H9 (cell line): ENCODE results near the gene HOXC13. TPM values are rescaled to one million over a fixed set of nuclear protein-coding genes. Genes with fewer than 3 reads are reported as not detected.

ENCODE experiments used
- DNase-seq: peaks from one replicate; pipeline ENCODE4 v3.0.0-alpha.2; 2017
- H2AFZ ChIP-seq: one replicate; pipeline ENCODE4 v1.6.1; 2013; ENCODE audit warnings: mild to moderate bottlenecking, low read length, control low read depth, moderate library complexity
- H2AK5ac ChIP-seq: 2 replicates; pipeline ENCODE4 v1.6.1; 2013; ENCODE audit warnings: low read length, control low read depth, mixed read lengths; ENCODE audit not compliant: insufficient read length
- H2BK120ac ChIP-seq: one replicate; pipeline ENCODE4 v1.6.1; 2013; ENCODE audit warnings: low read depth, mild to moderate bottlenecking, low read length, control low read depth, inconsistent platforms; ENCODE audit not compliant: poor library complexity, severe bottlenecking
- H2BK12ac ChIP-seq: 2 replicates; pipeline ENCODE4 v1.6.1; 2013; ENCODE audit warnings: low read length, control low read depth, mixed read lengths, low read depth; ENCODE audit not compliant: insufficient read length
- H2BK15ac ChIP-seq: 2 replicates; pipeline ENCODE4 v1.6.1; 2013; ENCODE audit warnings: low read depth, low read length, control low read depth
- H2BK20ac ChIP-seq: one replicate; pipeline ENCODE4 v1.6.1; 2013; ENCODE audit warnings: low read depth, mild to moderate bottlenecking, low read length, control low read depth, inconsistent platforms; ENCODE audit not compliant: poor library complexity, severe bottlenecking
- H2BK5ac ChIP-seq: 2 replicates; pipeline ENCODE4 v1.6.1; 2013; ENCODE audit warnings: low read length, control low read depth, mixed read lengths; ENCODE audit not compliant: insufficient read length
- H3K14ac ChIP-seq: 2 replicates; pipeline ENCODE4 v1.6.1; 2013; ENCODE audit warnings: low read length, control low read depth; ENCODE audit not compliant: insufficient read depth
- H3K18ac ChIP-seq: 2 replicates; pipeline ENCODE4 v1.6.1; 2013; ENCODE audit warnings: low read depth, mild to moderate bottlenecking, mixed read lengths, low read length, control low read depth; ENCODE audit not compliant: insufficient read length
- H3K23ac ChIP-seq: 2 replicates; pipeline ENCODE4 v1.6.1; 2013; ENCODE audit warnings: low read length, control low read depth, mixed read lengths, low read depth; ENCODE audit not compliant: insufficient read length
- H3K23me2 ChIP-seq: 2 replicates; pipeline ENCODE4 v1.6.1; 2013; ENCODE audit warnings: low read depth, mild to moderate bottlenecking, mixed read lengths, low read length, control low read depth; ENCODE audit not compliant: insufficient read length, poor library complexity, severe bottlenecking
- H3K27ac ChIP-seq: 2 replicates; pipeline ENCODE4 v1.5.1; 2013; ENCODE audit warnings: low read length, control low read depth, mixed read lengths, low read depth; ENCODE audit not compliant: insufficient read length
- H3K27me3 ChIP-seq: 2 replicates; pipeline ENCODE4 v1.6.1; 2013; ENCODE audit warnings: low read length, control low read depth, inconsistent platforms; ENCODE audit not compliant: insufficient read depth
- H3K4ac ChIP-seq: 2 replicates; pipeline ENCODE4 v1.6.1; 2013; ENCODE audit warnings: low read depth, mild to moderate bottlenecking, control low read depth, inconsistent platforms, low read length, moderate library complexity
- H3K4me1 ChIP-seq: 2 replicates; pipeline ENCODE4 v1.6.1; 2013; ENCODE audit warnings: low read length, control low read depth, inconsistent platforms; ENCODE audit not compliant: insufficient read depth
- H3K4me2 ChIP-seq: 2 replicates; pipeline ENCODE4 v1.6.1; 2013; ENCODE audit warnings: low read length, control low read depth, mixed read lengths; ENCODE audit not compliant: insufficient read length, insufficient read depth
- H3K56ac ChIP-seq: 2 replicates; pipeline ENCODE4 v1.6.1; 2013; ENCODE audit warnings: low read depth, mild to moderate bottlenecking, mixed read lengths, low read length, control low read depth; ENCODE audit not compliant: insufficient read length
- H3K79me1 ChIP-seq: 2 replicates; pipeline ENCODE4 v1.6.1; 2013; ENCODE audit warnings: low read depth, mild to moderate bottlenecking, moderate library complexity, low read length, control low read depth, inconsistent platforms; ENCODE audit not compliant: insufficient read depth, poor library complexity, severe bottlenecking
- H3K79me2 ChIP-seq: 2 replicates; pipeline ENCODE4 v1.6.1; 2013; ENCODE audit warnings: low read length, control low read depth, inconsistent platforms; ENCODE audit not compliant: insufficient read depth
- H3K9ac ChIP-seq: 2 replicates; pipeline ENCODE4 v1.6.1; 2013; ENCODE audit warnings: low read length, control low read depth, mixed read lengths; ENCODE audit not compliant: insufficient read length; ENCODE audit errors: extremely low read depth
- H3K9me3 ChIP-seq: one replicate; pipeline ENCODE4 v1.6.1; 2013; ENCODE audit warnings: low read depth, low read length, inconsistent platforms; ENCODE audit not compliant: control insufficient read depth
- H3T11ph ChIP-seq: one replicate; pipeline ENCODE4 v1.6.1; 2013; ENCODE audit warnings: mild to moderate bottlenecking, low read length, control low read depth, inconsistent platforms
- H4K20me1 ChIP-seq: one replicate; pipeline ENCODE4 v1.6.1; 2013; ENCODE audit not compliant: control insufficient read depth, insufficient read length, insufficient read depth
- H4K5ac ChIP-seq: 2 replicates; pipeline ENCODE4 v1.6.1; 2013; ENCODE audit warnings: low read depth, mild to moderate bottlenecking, mixed read lengths, low read length, control low read depth; ENCODE audit not compliant: insufficient read length
- H4K8ac ChIP-seq: replicated peaks from 2 replicates; pipeline ENCODE4 v1.6.1; 2013; ENCODE audit warnings: low read length, control low read depth, mixed read lengths, low read depth; ENCODE audit not compliant: insufficient read length
- H4K91ac ChIP-seq: 2 replicates; pipeline ENCODE4 v1.6.1; 2013; ENCODE audit warnings: low read depth, mild to moderate bottlenecking, moderate library complexity, mixed read lengths, low read length, control low read depth; ENCODE audit not compliant: insufficient read length
- H3K27ac Mint-ChIP-seq, 3 experiments: 2 replicates in 2 of 3; 3 replicates in 1 of 3; pipeline ENCODE4 v1.8.0; 2020 to 2021; ENCODE audit warnings: mixed read lengths in 3 of 3, mild to moderate bottlenecking in 1 of 3, moderate library complexity in 1 of 3
- H3K27me3 Mint-ChIP-seq: 2 replicates; pipeline ENCODE4 v1.8.0; 2021; ENCODE audit warnings: low read depth, mild to moderate bottlenecking, moderate library complexity, mixed read lengths
- H3K36me3 Mint-ChIP-seq, 3 experiments: 2 replicates in 2 of 3; 3 replicates in 1 of 3; pipeline ENCODE4 v1.8.0; 2020 to 2021; ENCODE audit warnings: low read depth in 3 of 3, mixed read lengths in 3 of 3; ENCODE audit not compliant: insufficient read depth in 1 of 3
- H3K4me1 Mint-ChIP-seq, 2 experiments: 2 replicates each; pipeline ENCODE4 v1.8.0; 2020; ENCODE audit warnings: mixed read lengths in 2 of 2
- H3K4me3 Mint-ChIP-seq, 2 experiments: 2 replicates in 1 of 2; 3 replicates in 1 of 2; pipeline ENCODE4 v1.8.0; 2020 to 2021; ENCODE audit warnings: mild to moderate bottlenecking in 2 of 2, mixed read lengths in 2 of 2, moderate library complexity in 1 of 2
- H3K9me3 Mint-ChIP-seq, 2 experiments: 2 replicates in 1 of 2; 3 replicates in 1 of 2; pipeline ENCODE4 v1.8.0; 2020; ENCODE audit warnings: mild to moderate bottlenecking in 2 of 2, mixed read lengths in 2 of 2, moderate library complexity in 1 of 2
- CTCF ChIP-seq: fragments of 200-600 bp; sonication (generic); conservative IDR thresholded peaks from 3 replicates; pipeline ENCODE4 v1.8.0; 2021; ENCODE audit warnings: antibody characterized with exemption, mild to moderate bottlenecking
- WGBS: extraction: QIAGEN DNeasy Blood & Tissue Kit; methylation state at CpG from one replicate; pipeline ENCODE4 v1.1.7; 2013; ENCODE audit warnings: missing lambda C conversion rate, low lambda C conversion rate, mixed read lengths; ENCODE audit not compliant: insufficient read length; ENCODE audit errors: extremely low coverage; 5-methylcytosine and 5-hydroxymethylcytosine counted together
- total RNA-seq: library from RNA; stranded (reverse); gene quantifications from 2 replicates; pipeline ENCODE4 v1.2.1, GENCODE V29; 2021

Gene HOXC13
- total RNA-seq, 1 experiment from 2014 or later = not detected

GRCh38 chr12:53963005-53963404, 24.4 kb downstream of the HOXC13 start:
- Histone ChIP-seq H4K20me1 (no peaks in the 10 kb centered on the region), H2AK5ac (no peak overlapping the region), H2BK12ac (no peak overlapping the region), H3K27me3 (peaks cover 95% of the 10 kb centered on the region), H3K23me2 (no peaks in the 10 kb centered on the region), H3K23ac (no peak overlapping the region), H4K91ac (no peak overlapping the region), H3K14ac (no peak overlapping the region), H4K8ac (no peak overlapping the region), H3K56ac (no peak overlapping the region), H3T11ph (no peak overlapping the region), H2AFZ (no peak overlapping the region), H2BK15ac (no peak overlapping the region), H3K4ac (no peak overlapping the region), H2BK120ac (no peak overlapping the region), H2BK20ac (no peak overlapping the region), H3K4me1 (no peaks in the 10 kb centered on the region), H2BK5ac (no peak overlapping the region), H3K4me2 (no peak overlapping the region), H3K9ac (no peak overlapping the region), H3K79me1 (no peaks in the 10 kb centered on the region), H3K27ac (no peak overlapping the region), H3K18ac (no peak overlapping the region), H4K5ac (no peak overlapping the region), H3K9me3 (no peaks in the 10 kb centered on the region), H3K79me2 (no peaks in the 10 kb centered on the region)
- no peak for DNase-seq
- peaks cover 100% of the 10 kb centered on the region for H3K27me3 Mint-ChIP-seq
- WGBS = no CpG with 5 or more reads among the region's 7 CpGs
- H3K4me3 Mint-ChIP-seq = no peak overlapping the region
- peaks cover 2 to 14% of the 10 kb centered on the region in 2 experiments; a peak in 2 of 5 replicates for H3K9me3 Mint-ChIP-seq
- no peak overlapping the region for H3K27ac Mint-ChIP-seq
- H3K4me1 Mint-ChIP-seq = peaks cover 8 to 12% of the 10 kb centered on the region in 2 experiments; a peak in 3 of 4 replicates
- no peaks in the 10 kb centered on the region; a peak in 1 of 7 replicates for H3K36me3 Mint-ChIP-seq
- no peak for TF ChIP-seq CTCF
